Eye (tissue), 1 donor: ENCODE results near the gene VMO1.
"Not testable (repeated sequence)": the region's sequence is repeated elsewhere in the genome, so short reads cannot be mapped to it uniquely, and the experiment has no call there.

ENCODE experiments used
- DNase-seq: peaks from one replicate; pipeline ENCODE4 v3.0.0-alpha.2; 2015

VMO1 gene, protein sequence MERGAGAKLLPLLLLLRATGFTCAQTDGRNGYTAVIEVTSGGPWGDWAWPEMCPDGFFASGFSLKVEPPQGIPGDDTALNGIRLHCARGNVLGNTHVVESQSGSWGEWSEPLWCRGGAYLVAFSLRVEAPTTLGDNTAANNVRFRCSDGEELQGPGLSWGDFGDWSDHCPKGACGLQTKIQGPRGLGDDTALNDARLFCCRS

DNA sequence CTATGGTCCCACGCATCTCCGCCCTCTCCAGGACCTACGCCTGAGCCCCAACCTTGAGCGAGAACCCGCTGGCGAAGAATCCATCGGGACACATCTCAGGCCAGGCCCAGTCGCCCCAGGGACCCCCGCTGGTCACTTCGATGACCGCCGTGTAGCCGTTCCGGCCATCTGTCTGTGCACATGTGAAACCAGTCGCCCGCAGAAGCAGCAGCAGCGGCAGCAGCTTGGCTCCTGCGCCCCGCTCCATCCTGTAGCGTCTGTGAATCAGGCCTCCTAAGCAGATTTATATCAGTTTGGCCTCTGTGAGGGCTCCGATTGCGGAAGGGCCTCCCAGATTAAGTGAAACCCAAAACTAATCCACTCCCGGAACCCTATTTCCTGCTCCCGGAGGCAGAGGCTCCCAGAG, at the start of gene VMO1:
Gene VMO1 (minus strand): TSS at position 259 of the 406 bp plus-strand sequence. CDS start 12 bp downstream, at position 247.
- peak; percentile 63 for DNase-seq

DNA sequence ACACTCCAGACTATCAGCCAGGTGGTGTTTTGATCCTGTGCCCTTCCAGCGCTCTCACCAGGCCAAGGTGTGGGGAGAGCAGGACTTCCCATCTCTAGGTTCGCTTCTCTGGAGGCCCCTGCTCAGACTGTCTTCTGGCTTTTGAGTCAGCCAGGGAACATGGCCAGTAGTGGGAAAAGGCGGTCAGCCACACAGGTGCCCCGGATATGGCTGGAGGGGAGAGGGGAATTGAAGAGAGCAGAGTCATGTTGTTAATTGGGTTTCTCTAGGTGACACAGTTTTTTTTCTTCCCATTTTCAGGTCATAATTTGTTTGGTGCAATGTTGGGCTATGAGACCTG, 48.5 kb upstream of the VMO1 start:
- no peak for DNase-seq

DNA sequence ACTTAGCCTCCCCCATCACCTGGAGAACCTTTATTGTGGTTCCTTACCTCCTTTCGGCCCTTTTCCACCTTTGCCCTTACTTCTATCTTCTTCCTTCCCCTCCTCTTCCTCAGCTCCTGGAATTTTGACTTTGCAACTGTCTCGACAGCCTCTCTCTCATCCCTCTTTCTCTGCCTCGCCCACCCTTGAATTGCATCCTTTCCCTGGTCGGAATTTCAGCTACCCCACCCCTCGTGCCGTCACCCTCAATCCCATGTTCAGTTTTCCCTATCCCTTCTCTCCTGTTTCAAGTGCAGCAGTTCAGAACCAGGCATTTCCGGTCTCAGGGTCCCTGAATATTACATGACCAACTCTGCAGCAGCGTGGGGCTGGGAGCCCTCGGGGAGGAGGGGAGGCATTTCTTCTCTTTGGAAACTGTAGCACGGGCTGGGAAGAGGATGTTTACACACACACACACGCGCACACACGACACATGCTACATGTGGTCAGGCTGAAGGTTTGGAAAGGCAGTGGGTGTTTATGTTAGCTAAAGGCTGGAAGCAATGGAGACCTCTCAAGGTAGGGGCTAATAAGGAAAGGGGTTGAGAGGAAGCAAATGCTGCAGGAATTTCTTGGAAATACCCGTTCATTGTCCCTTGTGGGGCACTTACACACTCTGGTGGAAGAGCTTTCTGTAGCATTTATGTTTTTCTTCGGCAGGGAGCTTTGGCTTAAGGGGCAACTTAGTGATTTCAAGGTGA, 47.9 kb upstream of the VMO1 start:
- DNase-seq = peak; percentile 72

DNA sequence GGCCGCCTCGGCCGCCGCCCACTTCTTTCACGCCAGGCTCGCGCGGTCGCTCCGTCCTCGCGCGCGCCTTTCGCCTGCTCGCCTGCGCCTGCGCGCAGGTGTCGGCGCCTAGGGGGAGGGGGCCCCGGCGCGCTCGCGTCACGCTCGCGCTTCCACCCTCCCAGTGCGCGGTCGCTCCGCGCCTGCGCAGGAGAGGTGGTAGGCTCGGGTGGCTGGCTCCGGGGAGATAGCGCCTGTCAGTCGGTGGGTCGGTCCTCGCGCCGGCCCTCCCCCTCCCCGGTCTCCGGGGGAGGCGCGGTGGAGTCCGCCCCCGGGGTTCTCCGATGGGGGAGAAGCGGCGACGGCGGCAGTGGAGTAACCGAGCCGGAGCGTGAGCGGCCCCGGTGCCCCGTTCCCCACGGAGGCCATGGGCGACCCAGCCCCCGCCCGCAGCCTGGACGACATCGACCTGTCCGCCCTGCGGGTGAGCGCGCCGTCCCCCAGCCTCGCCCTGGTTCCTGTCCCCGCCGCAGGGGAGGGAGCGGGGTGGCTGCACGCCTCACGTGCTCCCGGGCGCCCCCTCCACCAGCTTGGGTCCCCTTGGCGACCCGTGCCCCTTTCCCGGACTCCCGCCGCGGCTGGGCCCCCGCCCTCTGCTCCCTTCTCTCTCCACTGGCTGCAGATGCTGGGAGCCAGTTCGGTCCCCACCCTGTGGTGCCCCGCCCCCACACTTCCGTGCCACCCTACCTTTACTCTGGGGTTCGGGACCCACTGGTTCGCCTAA, 47.2 kb upstream of the VMO1 start, which contains the start of gene MINK1:
Gene MINK1 (plus strand): TSS at position 163 of the 763 bp plus-strand sequence. CDS start 244 bp downstream, at position 407.
- peak; percentile 96 for DNase-seq

DNA sequence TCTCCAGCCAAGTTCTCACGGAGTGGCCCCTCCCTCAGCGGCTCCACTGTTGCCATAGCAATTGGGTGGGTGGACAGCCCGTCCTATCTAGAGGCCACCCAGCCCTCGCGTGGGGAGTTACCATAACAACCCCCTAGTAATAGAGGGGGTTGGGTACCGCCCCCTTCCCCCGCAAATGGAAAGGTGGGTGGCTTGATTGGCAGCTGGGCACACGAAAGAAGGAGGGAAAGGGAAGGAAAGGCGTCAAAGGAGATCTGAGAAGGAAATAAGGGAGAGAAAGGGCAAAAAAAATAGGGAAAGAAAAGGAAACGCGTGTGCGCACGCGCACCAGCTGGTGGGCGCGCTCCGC, 46.6 kb upstream of the VMO1 start:
- not testable (repeated sequence) for DNase-seq

DNA sequence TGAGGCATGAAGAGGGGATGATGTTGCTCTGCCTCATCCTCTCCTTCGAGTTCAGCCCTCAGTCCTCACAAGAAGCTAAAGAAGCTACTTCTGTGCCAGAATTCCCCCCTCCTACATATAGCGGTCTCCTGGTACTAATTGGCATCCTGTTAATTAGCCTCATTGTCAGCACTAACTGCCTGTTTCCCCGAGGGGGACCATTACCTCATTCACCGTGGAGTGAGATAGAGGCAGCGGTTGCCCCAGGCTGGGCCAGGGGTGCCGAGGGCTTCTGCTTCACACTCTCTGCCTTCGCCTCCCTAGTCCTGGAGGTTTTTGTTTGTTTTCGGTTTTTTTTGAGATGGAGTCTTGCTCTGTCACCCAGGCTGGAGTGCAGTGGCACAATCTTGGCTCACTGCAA, 41.2 kb upstream of the VMO1 start:
- peak; percentile 17 for DNase-seq

DNA sequence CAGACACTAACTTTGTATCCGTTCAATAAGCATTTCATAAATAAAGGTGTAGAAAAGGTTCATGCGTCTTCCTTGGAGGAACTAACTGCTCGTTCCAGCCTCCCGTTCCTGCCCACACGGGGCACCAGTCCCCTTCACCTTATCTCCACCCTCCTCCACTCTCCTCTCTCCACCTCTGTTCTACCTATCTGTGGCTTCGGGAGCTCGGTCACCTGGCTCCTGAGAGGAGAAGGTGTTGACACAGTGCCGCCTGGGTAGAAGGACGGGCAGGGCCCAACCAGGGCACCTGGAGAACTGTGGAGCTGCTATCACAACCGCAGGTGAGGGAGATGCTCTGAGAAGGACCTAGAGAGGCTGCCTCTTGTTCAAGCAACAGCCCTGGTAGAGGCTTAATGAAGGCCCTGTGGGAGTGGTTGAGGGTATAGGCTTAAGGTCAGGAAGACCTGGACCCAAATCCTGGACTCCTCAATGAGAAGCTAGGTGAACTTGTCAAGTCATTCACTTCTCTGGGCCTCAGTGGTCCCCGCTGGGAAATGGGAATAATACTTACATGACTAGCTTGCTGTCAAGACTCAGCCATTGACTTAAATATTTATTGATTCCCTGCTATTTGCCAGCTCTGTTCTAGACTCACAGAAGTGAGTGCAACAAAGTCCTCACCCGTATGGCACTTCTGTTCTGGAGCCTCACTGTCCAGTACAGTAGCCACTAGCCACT, 37.4 kb upstream of the VMO1 start:
- no peak for DNase-seq

DNA sequence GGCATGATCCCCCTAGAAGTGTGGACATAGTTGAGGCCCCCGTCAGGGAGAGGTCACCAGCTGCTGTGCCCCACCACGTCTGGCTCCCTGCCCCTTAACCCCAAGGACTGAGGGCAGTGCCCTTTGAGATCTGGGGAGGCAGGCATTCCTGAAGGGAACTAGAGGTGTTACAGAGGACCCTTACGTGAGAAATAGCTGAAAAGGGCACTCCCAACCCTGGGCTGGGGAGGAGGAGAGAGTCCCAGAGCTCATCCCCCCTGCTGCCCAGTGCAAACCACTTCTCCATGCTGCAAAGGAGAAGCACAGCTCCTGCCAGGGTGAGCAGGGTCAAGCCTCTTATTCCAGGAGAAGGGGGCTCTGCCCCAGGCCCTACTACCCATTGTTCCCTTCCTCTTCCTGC, 36.7 kb upstream of the VMO1 start:
- DNase-seq = no peak

DNA sequence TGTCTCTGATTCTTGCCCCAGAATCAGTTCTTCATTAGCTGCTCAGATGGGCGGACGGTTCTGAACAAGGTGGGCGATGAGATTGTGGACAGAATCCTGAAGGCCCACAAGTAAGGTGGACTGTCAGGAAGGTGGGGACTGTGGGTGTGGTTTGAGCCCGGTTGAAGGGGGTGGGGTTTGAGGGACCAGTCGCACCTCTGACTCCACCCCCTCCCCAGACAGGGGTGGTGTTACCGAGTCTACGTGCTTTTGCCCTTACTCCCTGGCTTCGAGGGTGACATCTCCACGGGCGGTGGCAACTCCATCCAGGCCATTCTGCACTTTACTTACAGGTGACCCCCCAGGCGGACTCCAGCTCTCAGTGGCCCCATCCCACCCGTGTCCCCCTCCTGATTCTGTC, 32.1 kb upstream of the VMO1 start:
- no peak for DNase-seq

DNA sequence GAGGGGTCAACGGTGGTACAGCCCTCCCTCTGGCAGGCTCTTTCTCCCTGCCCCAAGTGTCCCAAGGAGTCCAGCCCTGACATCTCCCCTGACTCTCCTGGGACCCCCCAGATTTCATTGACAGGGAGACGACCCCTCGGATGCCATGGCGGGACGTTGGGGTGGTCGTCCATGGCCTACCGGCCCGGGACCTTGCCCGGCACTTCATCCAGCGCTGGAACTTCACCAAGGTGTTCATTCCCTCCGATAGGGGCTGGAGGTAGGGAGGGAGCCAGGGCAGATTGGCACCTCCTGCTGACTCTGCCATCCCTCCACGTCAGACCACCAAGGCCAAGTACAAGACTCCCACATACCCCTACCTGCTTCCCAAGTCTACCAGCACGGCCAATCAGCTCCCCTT, 30.7 kb upstream of the VMO1 start:
- DNase-seq = no peak

DNA sequence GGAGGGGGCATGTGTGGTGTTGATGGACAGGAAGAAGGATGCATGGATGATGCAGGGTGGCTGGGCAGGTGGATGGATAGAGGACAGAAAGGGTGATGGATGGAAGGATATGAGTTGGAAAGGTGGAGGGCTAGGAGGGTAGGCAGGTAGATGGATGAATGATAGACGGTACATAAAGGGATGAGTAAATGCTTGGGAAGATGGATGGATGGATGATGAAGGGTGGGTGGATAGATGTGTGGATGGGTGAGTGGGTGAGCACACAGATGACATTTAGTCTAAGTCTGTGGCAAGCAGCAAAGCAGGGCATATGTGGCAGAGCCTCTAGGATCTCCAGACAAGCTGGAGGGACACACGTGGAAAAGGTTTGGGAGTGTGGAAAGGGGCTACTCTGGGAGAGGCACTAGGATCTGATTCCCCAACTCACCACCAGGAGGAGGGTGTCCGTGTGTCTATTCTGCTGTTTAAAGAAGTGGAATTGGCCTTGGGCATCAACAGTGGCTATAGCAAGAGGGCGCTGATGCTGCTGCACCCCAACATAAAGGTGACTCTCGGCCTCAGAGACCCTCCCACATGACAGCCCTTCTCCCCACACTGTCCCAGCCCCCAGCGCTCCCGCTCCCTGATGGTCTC, 29.0 kb upstream of the VMO1 start:
- DNase-seq = no peak

DNA sequence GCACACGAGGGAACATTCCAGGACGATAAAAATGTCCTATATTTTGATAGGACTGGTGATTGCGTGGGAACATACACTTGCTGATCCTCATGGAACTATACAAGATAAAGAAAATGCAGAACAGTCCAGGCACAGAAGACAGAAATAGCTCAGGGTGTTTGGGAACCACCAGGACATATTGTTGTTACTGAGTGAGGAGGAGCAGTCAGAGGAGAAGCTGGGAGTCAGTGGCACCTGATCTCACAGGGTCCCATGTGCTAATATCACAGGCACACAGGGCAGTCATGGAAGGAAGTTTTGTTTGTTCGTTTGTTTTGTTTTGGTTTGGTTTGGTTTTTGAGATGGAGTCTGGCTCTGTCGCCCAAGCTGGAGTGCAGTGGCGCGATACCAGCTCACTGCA, 26.5 kb upstream of the VMO1 start:
- DNase-seq = no peak

DNA sequence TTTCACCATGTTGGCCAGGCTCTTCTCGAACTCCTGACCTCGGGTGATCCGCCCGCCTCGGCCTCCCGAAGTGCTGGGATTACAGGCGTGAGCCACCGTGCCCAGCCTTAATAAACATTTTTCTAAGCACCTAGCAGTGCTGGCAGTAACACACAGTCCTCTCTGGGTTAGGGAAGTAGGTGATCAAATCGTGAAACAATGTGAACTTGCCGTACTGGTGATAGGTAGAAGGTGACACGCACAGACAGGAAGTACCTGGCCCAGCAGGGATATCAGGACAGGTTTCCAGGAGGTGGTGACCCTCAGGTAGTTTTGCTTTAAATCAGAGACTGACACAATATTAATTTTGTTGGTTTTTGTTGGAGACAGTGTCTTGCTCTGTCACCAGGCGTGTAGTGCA, 25.3 kb upstream of the VMO1 start:
- DNase-seq = no peak

DNA sequence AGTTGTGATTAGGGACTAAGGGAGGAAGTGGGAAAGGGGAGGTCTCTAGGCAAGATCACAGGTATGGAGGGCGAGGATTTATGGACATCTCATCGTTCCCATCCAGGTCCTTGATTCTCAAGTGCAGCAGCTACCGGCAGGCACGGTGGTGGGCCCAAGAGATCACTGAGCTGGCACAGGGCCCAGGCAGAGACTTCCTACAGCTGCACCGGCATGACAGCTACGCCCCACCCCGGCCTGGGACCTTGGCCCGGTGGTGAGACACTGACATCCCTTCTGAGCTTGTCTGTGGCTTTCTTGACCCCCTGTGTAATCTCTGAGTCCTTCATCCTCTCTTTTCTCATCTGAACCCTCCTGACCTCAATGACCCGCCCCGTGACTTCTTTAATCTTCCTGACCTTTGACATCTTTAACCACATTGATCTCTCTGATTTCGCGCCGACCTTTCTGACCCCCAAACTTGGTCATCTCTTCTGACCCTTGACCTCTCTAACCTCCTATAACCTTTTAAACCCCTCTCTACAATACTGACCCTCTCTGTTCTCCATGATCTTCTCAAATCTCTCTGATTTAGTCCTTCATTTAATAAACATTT, 24.6 kb upstream of the VMO1 start:
- peak; percentile 51 for DNase-seq

DNA sequence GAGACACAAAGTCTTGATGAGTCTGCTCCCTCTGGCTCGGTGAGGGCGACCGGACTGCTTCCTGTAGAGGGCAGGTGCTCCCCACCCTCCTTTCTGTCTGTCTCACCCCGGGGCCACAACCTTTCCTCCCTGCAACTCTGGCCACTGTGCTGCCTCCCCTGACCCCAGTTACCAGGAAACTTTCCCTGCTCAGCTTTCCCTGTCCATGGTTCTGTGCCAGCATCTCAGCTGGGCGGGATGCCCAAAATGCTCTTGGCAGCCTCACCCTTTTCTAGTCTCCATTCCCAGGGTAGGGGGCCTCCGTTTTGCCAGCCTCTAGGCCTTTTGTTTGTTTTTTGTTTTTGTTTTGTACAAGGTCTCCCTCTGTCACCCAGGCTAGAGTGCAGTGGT, 22.2 kb upstream of the VMO1 start:
- no peak for DNase-seq

DNA sequence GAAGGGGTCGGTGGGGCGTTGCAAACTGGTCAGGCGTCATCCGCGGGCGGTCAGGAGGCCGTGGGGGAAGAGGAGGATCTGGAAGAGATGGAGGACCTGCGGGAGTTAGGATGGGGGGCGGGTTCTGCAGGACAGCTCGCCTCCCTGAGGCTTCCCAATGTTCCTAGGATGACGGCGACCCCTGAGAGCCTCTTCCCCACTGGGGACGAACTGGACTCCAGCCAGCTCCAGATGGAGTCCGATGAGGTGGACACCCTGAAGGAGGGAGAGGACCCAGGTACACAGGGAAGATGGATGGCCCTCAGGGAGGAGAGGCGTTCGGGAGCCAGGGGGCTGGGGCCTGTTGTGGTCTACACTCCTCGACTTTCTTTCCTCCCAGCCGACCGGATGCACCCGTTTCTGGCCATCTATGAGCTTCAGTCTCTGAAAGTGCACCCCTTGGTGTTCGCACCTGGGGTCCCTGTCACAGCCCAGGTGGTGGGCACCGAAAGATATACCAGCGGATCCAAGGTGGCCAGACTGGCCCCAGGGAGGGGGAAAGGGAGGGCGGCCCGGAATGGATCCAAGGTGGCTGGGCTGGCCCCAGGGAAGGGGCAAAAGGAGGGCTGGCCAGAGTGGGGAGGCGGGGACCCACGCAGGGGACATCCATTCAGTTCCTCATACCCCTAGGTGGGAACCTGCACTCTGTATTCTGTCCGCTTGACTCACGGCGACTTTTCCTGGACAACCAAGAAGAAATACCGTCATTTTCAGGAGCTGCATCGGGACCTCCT, 21.6 kb upstream of the VMO1 start:
- DNase-seq = no peak

DNA sequence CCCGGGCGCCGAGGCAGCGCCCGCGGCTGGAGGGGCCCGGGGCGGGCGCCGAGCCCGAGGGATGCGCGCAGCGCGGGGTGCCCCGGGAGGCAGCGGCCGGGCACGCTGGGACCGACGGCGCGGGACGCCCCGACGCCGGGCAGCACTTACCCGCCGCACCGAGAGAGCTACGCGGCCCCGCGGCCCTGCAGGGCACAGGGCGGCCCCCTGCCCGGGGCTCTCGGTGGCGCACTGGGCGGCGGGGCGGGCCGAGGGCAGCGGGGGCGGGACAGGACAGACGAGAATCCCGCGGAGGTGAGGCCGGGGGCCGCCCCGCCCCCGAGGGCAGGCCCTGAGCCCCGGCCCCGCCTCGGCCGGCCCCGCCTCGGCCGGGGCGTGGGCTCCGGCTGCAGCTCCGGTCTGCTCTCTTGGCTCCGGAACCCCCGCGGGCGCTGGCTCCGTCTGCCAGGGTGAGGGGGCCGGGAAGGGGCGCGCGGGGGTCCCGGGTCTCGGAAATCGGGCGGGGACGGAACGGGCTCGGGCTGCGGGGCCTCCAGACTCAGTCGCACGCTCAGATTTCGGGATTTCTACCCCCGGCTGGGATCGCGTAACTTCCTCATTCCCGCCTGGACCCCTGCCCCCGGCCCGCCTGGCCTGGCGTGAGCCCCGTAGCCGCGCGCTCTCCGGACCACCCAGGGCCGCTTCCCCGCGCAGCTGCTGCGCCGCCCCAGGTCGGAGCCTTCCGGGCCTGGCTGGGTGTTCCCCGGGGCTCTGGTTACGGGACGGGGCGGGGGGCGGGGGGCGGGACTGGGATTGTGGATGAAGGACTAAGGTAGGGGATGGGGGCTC, 20.8 kb upstream of the VMO1 start, which contains the start of gene PLD2:
Gene PLD2 (plus strand): TSS at position 376 of the 828 bp plus-strand sequence. CDS start 621 bp downstream, outside the sequence.
- DNase-seq = peak; percentile 84

DNA sequence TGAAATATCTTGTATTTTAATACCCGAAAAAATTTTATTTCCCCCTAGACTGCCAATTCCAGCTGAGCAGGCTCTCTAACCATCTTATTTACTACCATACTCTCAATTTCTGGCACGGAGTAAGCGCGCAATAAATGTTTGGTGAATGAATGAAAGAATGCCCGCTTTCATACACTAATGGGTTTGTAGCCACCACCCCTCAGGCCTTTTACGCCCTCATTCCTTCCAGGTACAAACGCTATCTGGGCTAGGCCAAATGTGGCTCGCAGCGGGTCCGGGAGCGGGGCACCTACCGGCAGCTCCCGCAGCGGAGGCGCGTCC, 20.3 kb upstream of the VMO1 start:
- DNase-seq = peak; percentile 23

DNA sequence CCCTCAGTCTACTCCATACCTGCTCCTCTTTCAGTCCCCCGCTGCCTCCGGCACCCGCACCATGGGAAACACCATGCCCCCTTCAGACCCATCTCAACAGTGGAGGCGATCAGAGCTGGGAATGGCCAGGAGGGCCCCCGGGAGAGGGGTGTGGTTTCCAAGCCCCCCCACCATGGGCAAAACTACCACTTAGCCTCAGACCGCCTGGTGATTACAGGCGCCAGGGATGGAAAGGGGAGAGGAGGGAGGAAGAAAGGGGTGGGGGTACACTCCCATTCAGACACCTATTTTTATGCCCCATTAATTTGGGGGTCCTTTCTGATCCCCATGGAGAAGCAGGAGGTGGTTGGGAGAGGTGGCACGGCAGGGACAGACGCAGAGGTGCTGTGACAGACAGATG, 16.1 kb upstream of the VMO1 start, which contains the start of gene C17orf114:
Gene C17orf114 (minus strand): TSS at position 101 of the 400 bp plus-strand sequence.
- no peak for DNase-seq

DNA sequence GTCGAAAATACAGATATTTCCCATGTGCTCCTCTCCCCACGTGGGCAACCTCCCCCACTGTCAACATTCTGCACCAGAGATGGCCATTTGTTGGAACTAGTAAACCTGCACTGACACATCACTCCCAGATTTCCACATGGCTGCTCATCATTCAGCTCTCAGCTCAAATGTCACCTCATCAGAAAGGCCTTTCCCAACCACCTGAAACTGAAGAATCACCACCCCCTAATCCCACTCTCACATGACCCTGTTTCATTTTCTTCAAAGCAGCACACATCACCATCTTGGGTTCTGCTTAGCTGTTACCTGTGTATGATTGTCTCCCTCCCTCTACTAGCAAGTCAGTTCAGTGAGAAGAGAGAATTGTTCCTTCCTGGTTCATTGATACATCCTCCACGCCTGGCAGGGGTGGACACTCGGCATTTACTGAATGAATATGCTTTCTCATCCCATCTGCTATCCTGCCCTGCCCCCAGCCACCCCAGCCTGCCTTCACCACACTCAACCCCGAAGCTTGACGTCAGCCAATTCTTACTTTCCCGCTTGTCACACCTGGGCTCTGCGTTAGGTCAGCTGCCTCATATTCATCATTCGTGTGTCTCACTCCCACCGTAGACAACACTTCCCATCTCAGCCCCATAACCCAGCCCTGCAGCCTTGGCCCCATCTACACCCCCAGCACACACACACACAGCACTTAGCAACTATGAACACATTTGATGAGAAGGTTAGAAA, 14.5 kb upstream of the VMO1 start:
- no peak for DNase-seq
